ENCODE data around the gene WT1. TPM values are rescaled to one million over a fixed set of nuclear protein-coding genes. Genes with fewer than 3 reads are reported as not detected.

The WT1 gene
- polyA plus RNA-seq (not detected in 2 replicates), polyA minus RNA-seq (not detected in 2 replicates)

- no peaks in the 10 kb centered on the region for H3K79me2 ChIP-seq (replicated peaks; ENCODE audit: insufficient read depth, low read length)
- no peak within 1 kb of the TSS for H3K27ac ChIP-seq (ENCODE audit: low read length)
- H3K4me3 ChIP-seq (ENCODE audit: low read length), result no peak within 1 kb of the TSS
- H2AFZ ChIP-seq (ENCODE audit: low read depth, low read length), result no peak within 1 kb of the TSS
- TF ChIP-seq EZH2 (IDR thresholded peaks at IDR 0.05; ENCODE audit: borderline replicate concordance, insufficient read depth, low read length, poor library complexity, severe bottlenecking) (peak; percentile 86), SMC3 (conservative IDR thresholded peaks at IDR 0.05; ENCODE audit: poor library complexity) (no peak)
- no peak within 1 kb of the TSS for H3K9ac ChIP-seq (ENCODE audit: low read length)
- H4K20me1 ChIP-seq (ENCODE audit: insufficient read depth), result no peaks in the 10 kb centered on the region
- H3K9me2 ChIP-seq (ENCODE audit: insufficient read depth, low read length), result no peaks in the 10 kb centered on the region
- H3K36me3 ChIP-seq (ENCODE audit: insufficient read depth, low read length), result no peaks in the 10 kb centered on the region
- H3K9me3 ChIP-seq (ENCODE audit: low read length), result peaks cover 15% of the 10 kb centered on the region
- peaks cover 99% of the 10 kb centered on the region for H3K27me3 ChIP-seq (ENCODE audit: insufficient read depth, low read depth, low read length)
- H3F3A ChIP-seq (ENCODE audit: insufficient read depth, low read length, poor library complexity, severe bottlenecking), result no peaks in the 10 kb centered on the region
- H3K4me2 ChIP-seq (ENCODE audit: low read length), result no peak within 1 kb of the TSS
These were observed at the start of gene WT1 for GRCh38 chr11:32435511-32435941. WT1 (minus strand) TSS chr11:32435539.

GRCh38 chr11:32479291-32479690 lies 44.0 kb upstream of the WT1 start:
- TF ChIP-seq RAD21 (conservative IDR thresholded peaks at IDR 0.05) (no peak), CTCF (IDR thresholded peaks at IDR 0.05; ENCODE audit: poor library complexity, severe bottlenecking) (no peak), REST (IDR thresholded peaks at IDR 0.05; ENCODE audit: borderline replicate concordance) (no peak), POLR2AphosphoS5 (IDR thresholded peaks at IDR 0.05) (no peak), EZH2 (IDR thresholded peaks at IDR 0.05; ENCODE audit: borderline replicate concordance, insufficient read depth, low read length, poor library complexity, severe bottlenecking) (no peak), TAF1 (IDR thresholded peaks at IDR 0.05; ENCODE audit: low read depth) (no peak), SMC3 (conservative IDR thresholded peaks at IDR 0.05; ENCODE audit: poor library complexity) (no peak), MXI1 (conservative IDR thresholded peaks at IDR 0.05; ENCODE audit: poor library complexity, severe bottlenecking) (no peak), EP300 (conservative IDR thresholded peaks at IDR 0.05; ENCODE audit: poor library complexity, severe bottlenecking) (no peak)
- no peaks in the 10 kb centered on the region for H3K9me3 ChIP-seq (ENCODE audit: low read length)

More at GRCh38 chr11:32479291-32479690, 44.0 kb upstream of the WT1 start:
- no peaks in the 10 kb centered on the region for H3K79me2 ChIP-seq (replicated peaks; ENCODE audit: insufficient read depth, low read length)
- H3K4me2 ChIP-seq (ENCODE audit: low read length), result no peak overlapping the region
- H4K20me1 ChIP-seq (ENCODE audit: insufficient read depth), result no peaks in the 10 kb centered on the region
- H3K36me3 ChIP-seq (ENCODE audit: insufficient read depth, low read length), result no peaks in the 10 kb centered on the region
- H3K27me3 ChIP-seq (ENCODE audit: insufficient read depth, low read depth, low read length), result no peaks in the 10 kb centered on the region
- no peaks in the 10 kb centered on the region for H3F3A ChIP-seq (ENCODE audit: insufficient read depth, low read length, poor library complexity, severe bottlenecking)
- no peak overlapping the region for H3K4me3 ChIP-seq (ENCODE audit: low read length)
- H3K27ac ChIP-seq (ENCODE audit: low read length), result no peak overlapping the region
- H3K9ac ChIP-seq (ENCODE audit: low read length), result no peak overlapping the region
- no peaks in the 10 kb centered on the region for H3K9me2 ChIP-seq (ENCODE audit: insufficient read depth, low read length)
- no peak overlapping the region for H2AFZ ChIP-seq (ENCODE audit: low read depth, low read length)

Data from neural cell (in vitro differentiated cells).